ENCODE measurements around the gene DEDD. TPM values are rescaled to one million over a fixed set of nuclear protein-coding genes. Genes with fewer than 3 reads are reported as not detected.

DEDD gene
- total RNA-seq, 1 experiment from 2014 or later, result 29.8 TPM

- H3F3A ChIP-seq (ENCODE audit: insufficient read depth, low read depth), result peaks cover 39% of the 10 kb centered on the region
- TF ChIP-seq CTCF (conservative IDR thresholded peaks at IDR 0.05) (no peak), EZH2 (IDR thresholded peaks at IDR 0.05; ENCODE audit: low read depth) (no peak)
- H3K9me3 ChIP-seq (ENCODE audit: insufficient read depth, low read depth), result no peaks in the 10 kb centered on the region
- intact Hi-C loops (cut with micrococcal nuclease; ENCODE audit: unreplicated experiment), result no loop called here
- POLR2A ChIA-PET (ENCODE audit: unreplicated experiment), result interaction anchor here (0.7 kb wide), 1 partner anchor 109 kb away, joined by 3 read pairs; no protein-coding TSS in a partner anchor
- H3K36me3 ChIP-seq (ENCODE audit: low read depth), result peaks cover 8% of the 10 kb centered on the region
- peaks cover 19% of the 10 kb centered on the region for H3K79me2 ChIP-seq (ENCODE audit: low read depth)
- H3K4me3 ChIP-seq, result no peak overlapping the region
- no TSS peak for BruUV-seq (replicated peaks)
- no peaks in the 10 kb centered on the region for H3K9me2 ChIP-seq (ENCODE audit: insufficient read depth)
- no peak overlapping the region for H3K27ac ChIP-seq
- H3K27me3 ChIP-seq (ENCODE audit: insufficient read depth, low read depth), result no peaks in the 10 kb centered on the region
- CTCF ChIA-PET, result no interaction called here
- no peak overlapping the region for H3K4me2 ChIP-seq
- H3K4me1 ChIP-seq (replicated peaks; ENCODE audit: insufficient read depth), result peaks cover 25% of the 10 kb centered on the region
- H2AFZ ChIP-seq, result no peak overlapping the region
- no peaks in the 10 kb centered on the region for H4K20me1 ChIP-seq (ENCODE audit: insufficient read depth)
- DNase-seq, result no peak
Measured at GRCh38 chr1:161162052-161162451, 29.6 kb upstream of the DEDD start.

GRCh38 chr1:161161652-161162051 lies 29.2 kb upstream of the DEDD start:
- no peaks in the 10 kb centered on the region for H3K27me3 ChIP-seq (ENCODE audit: insufficient read depth, low read depth)
- peaks cover 19% of the 10 kb centered on the region for H3K79me2 ChIP-seq (ENCODE audit: low read depth)
- peaks cover 11% of the 10 kb centered on the region for H3K36me3 ChIP-seq (ENCODE audit: low read depth)
- H3K4me2 ChIP-seq, result no peak overlapping the region
- intact Hi-C loops (cut with micrococcal nuclease; ENCODE audit: unreplicated experiment), result no loop called here
- H4K20me1 ChIP-seq (ENCODE audit: insufficient read depth), result no peaks in the 10 kb centered on the region
- H2AFZ ChIP-seq, result no peak overlapping the region
- H3K9me3 ChIP-seq (ENCODE audit: insufficient read depth, low read depth), result no peaks in the 10 kb centered on the region
- TF ChIP-seq EZH2 (IDR thresholded peaks at IDR 0.05; ENCODE audit: low read depth) (no peak), CTCF (conservative IDR thresholded peaks at IDR 0.05) (no peak)
- no TSS peak for BruUV-seq (replicated peaks)
- H3K4me3 ChIP-seq, result no peak overlapping the region
- POLR2A ChIA-PET (ENCODE audit: unreplicated experiment), result no interaction called here
- DNase-seq, result no peak
- H3K27ac ChIP-seq, result no peak overlapping the region
- H3K4me1 ChIP-seq (replicated peaks; ENCODE audit: insufficient read depth), result peaks cover 24% of the 10 kb centered on the region
- H3K9me2 ChIP-seq (ENCODE audit: insufficient read depth), result no peaks in the 10 kb centered on the region
- CTCF ChIA-PET, result no interaction called here
- peaks cover 37% of the 10 kb centered on the region for H3F3A ChIP-seq (ENCODE audit: insufficient read depth, low read depth)

DNA sequence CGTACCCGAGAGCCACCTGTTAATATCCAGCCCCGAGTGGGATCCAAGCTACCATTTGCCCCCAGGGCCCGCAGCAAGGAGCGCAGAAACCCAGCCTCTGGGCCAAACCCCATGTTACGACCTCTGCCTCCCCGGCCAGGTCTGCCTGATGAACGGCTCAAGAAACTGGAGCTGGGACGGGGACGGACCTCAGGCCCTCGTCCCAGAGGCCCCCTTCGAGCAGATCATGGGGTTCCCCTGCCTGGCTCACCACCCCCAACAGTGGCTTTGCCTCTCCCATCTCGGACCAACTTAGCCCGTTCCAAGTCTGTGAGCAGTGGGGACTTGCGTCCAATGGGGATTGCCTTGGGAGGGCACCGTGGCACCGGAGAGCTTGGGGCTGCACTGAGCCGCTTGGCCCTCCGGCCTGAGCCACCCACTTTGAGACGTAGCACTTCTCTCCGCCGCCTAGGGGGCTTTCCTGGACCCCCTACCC lies 28.2 kb upstream of the DEDD start:
- Histone ChIP-seq H4K20me1 (ENCODE audit: insufficient read depth) (no peaks in the 10 kb centered on the region), H3K4me2 (peak overlapping the region; percentile 91; the same call in 1 of the 2 replicates), H3K27ac (no peak overlapping the region), H3K79me2 (ENCODE audit: low read depth) (peaks cover 19% of the 10 kb centered on the region), H3K4me3 (peak overlapping the region; percentile 94; the same call in 1 of the 2 replicates), H3K9me3 (ENCODE audit: insufficient read depth, low read depth) (no peaks in the 10 kb centered on the region), H2AFZ (no peak overlapping the region), H3K4me1 (replicated peaks; ENCODE audit: insufficient read depth) (peaks cover 24% of the 10 kb centered on the region), H3K27me3 (ENCODE audit: insufficient read depth, low read depth) (no peaks in the 10 kb centered on the region), H3F3A (ENCODE audit: insufficient read depth, low read depth) (peaks cover 34% of the 10 kb centered on the region), H3K36me3 (ENCODE audit: low read depth) (peaks cover 12% of the 10 kb centered on the region), H3K9me2 (ENCODE audit: insufficient read depth) (no peaks in the 10 kb centered on the region)
- intact Hi-C loops (cut with micrococcal nuclease; ENCODE audit: unreplicated experiment), result no loop called here
- POLR2A ChIA-PET (ENCODE audit: unreplicated experiment), result no interaction called here
- TF ChIP-seq EZH2 (IDR thresholded peaks at IDR 0.05; ENCODE audit: low read depth) (no peak), CTCF (conservative IDR thresholded peaks at IDR 0.05) (no peak)
- DNase-seq, result no peak
- BruUV-seq (replicated peaks), result no TSS peak
- CTCF ChIA-PET, result no interaction called here

Measured in PC-9 (cell line).